Spleen (tissue), 11 donors: ENCODE measurements around the gene EHD2. TPM values are rescaled to one million over a fixed set of nuclear protein-coding genes. Genes with fewer than 3 reads are reported as not detected.

Experiments
- DNase-seq: peaks from one replicate; pipeline ENCODE4 v3.0.0-alpha.2; 2020
- H3K27ac ChIP-seq, 8 donors: fragments of 200-600 bp; sonication (generic) in 7 of 8; 1 replicate in 4 of 8; 2 replicates in 4 of 8; pipeline versions ENCODE4 v1.5.0 to v1.8.0; 2016 to 2021; ENCODE audit warnings: inconsistent platforms in 4 of 8, mild to moderate bottlenecking in 4 of 8, moderate library complexity in 1 of 8
- H3K27me3 ChIP-seq, 7 donors: fragments of 200-600 bp; sonication (generic) in 6 of 7; replicated peaks in 1 of 7; 1 replicate in 4 of 7; 2 replicates in 3 of 7; pipeline versions ENCODE4 v1.5.0 to v1.8.0; 2016 to 2021; ENCODE audit warnings: inconsistent platforms in 3 of 7, mild to moderate bottlenecking in 1 of 7
- H3K36me3 ChIP-seq, 6 donors: fragments of 200-600 bp; sonication (generic) in 5 of 6; 1 replicate in 4 of 6; 2 replicates in 2 of 6; pipeline versions ENCODE4 v1.5.0 to v1.8.0; 2016 to 2021; ENCODE audit warnings: inconsistent platforms in 2 of 6
- H3K4me1 ChIP-seq, 6 donors: fragments of 200-600 bp; sonication (generic) in 5 of 6; 1 replicate in 3 of 6; 2 replicates in 3 of 6; pipeline versions ENCODE4 v1.5.0 to v1.8.0; 2016 to 2021; ENCODE audit warnings: inconsistent platforms in 3 of 6
- H3K4me3 ChIP-seq, 8 donors: fragments of 200-600 bp; sonication (generic) in 7 of 8; 1 replicate in 4 of 8; 2 replicates in 4 of 8; pipeline versions ENCODE4 v1.5.0 to v1.8.0; 2016 to 2021; ENCODE audit warnings: inconsistent platforms in 4 of 8, mild to moderate bottlenecking in 4 of 8, moderate library complexity in 2 of 8
- H3K9me3 ChIP-seq, 8 donors: fragments of 200-600 bp; sonication (generic) in 7 of 8; 1 replicate in 4 of 8; 2 replicates in 4 of 8; pipeline versions ENCODE4 v1.5.0 to v1.8.0; 2016 to 2021; ENCODE audit warnings: inconsistent platforms in 4 of 8
- CTCF ChIP-seq, 11 experiments: fragments of 200-600 bp in 7 of 11; fragments of 450-650 bp in 4 of 11; sonication (generic) in 4 of 11; IDR thresholded peaks in 8 of 11; conservative IDR thresholded peaks in 3 of 11; 1 replicate in 7 of 11; 2 replicates in 4 of 11; pipeline versions ENCODE4 v1.4.0 to v1.8.0; 2016 to 2021; ENCODE audit warnings: antibody characterized with exemption in 11 of 11, inconsistent platforms in 4 of 11, mild to moderate bottlenecking in 1 of 11
- POLR2A ChIP-seq, 3 donors: fragments of 450-650 bp; IDR thresholded peaks; one replicate each; pipeline ENCODE4 v1.5.1; 2017; ENCODE audit warnings: antibody characterized with exemption in 3 of 3, mild to moderate bottlenecking in 1 of 3
- POLR2AphosphoS5 ChIP-seq, 3 donors: sonication (generic); formaldehyde crosslinking; IDR thresholded peaks; one replicate each; pipeline ENCODE4 v1.5.1; 2017; ENCODE audit warnings: antibody characterized with exemption in 3 of 3
- WGBS, 5 donors: extraction: QIAGEN DNeasy Blood & Tissue Kit in 3 of 5; methylation state at CpG; one replicate each; pipeline versions ENCODE4 v1.1.5 to v1.1.7; 2013 to 2018; 5-methylcytosine and 5-hydroxymethylcytosine counted together
- intact Hi-C: fragments of 100-400 bp; cut with DNase I; formaldehyde crosslinking; loops from one replicate; pipeline ENCODE4 v1.15.0; 2023; ENCODE audit warnings: low total_unique reads
- polyA plus RNA-seq, 3 donors: library from polyadenylated mRNA; stranded (reverse); fragments of 200-250 nt; gene quantifications; one replicate each; pipeline ENCODE4 v1.2.1, GENCODE V29; 2013
- total RNA-seq, 7 donors: library from RNA; depleted of rRNA in 3 of 7; stranded (reverse); fragments of >200 nt in 3 of 7; fragmentation: NEBNext Ultra II Directional in 4 of 7; extraction: Animal tissue kit (Norgen Biotek cat#: 25700) in 4 of 7; gene quantifications; one replicate each; pipeline versions ENCODE4 v1.1.0 to v1.2.1, GENCODE V29; 2016 to 2021
- donor health status: healthy with polysubstance abuse.
- donor health status: DM: no; HTN: no; CAD: no; lungs with moderate emphysema.
- donor health status: DM: no; HTN: no; CAD: no.
- donor health status: Bipolar disorder and iron deficiency.
- donor health status: healthy.
- donor health status: DM: no; HTN: no; CAD: no.
- donor health status: DM: yes; HTN: yes; CAD: no.

Gene EHD2
- total and polyA plus RNA-seq, 10 donors = 6.9 to 87.7 (median 57.5) TPM

- Histone ChIP-seq H3K9me3 (no peaks in the 10 kb centered on the region), H3K27ac (no peak overlapping the region), H3K4me1 (peaks cover 0 to 23% (median 8%) of the 10 kb centered on the region in 6 donors), H3K36me3 (peaks cover 0 to 64% (median 22%) of the 10 kb centered on the region in 6 donors), H3K27me3 (no peaks in the 10 kb centered on the region), H3K4me3 (no peak overlapping the region)
- no peak for DNase-seq
- TF ChIP-seq POLR2A (IDR thresholded peaks at IDR 0.05) (no peak), CTCF (IDR thresholded peaks at IDR 0.05 in 8 of 11, conservative IDR thresholded peaks at IDR 0.05 in 3 of 11) (no peak), POLR2AphosphoS5 (IDR thresholded peaks at IDR 0.05) (no peak)
- intact Hi-C loops = no loop called here
- 89 to 96% (median 91%) methylated on average over 8 of the region's 8 CpGs for WGBS, 5 donors
Measured at GRCh38 chr19:47670736-47671135, 42.5 kb upstream of the EHD2 start.

- Histone ChIP-seq H3K9me3 (no peaks in the 10 kb centered on the region), H3K4me3 (no peak overlapping the region), H3K4me1 (peaks cover 0 to 16% (median 4%) of the 10 kb centered on the region in 6 donors), H3K27ac (no peak overlapping the region), H3K27me3 (no peaks in the 10 kb centered on the region), H3K36me3 (peaks cover 0 to 72% (median 27%) of the 10 kb centered on the region in 6 donors)
- WGBS, 5 donors = 91 to 100% (median 97%) methylated on average over 2 of the region's 2 CpGs
- DNase-seq = no peak
- TF ChIP-seq POLR2AphosphoS5 (IDR thresholded peaks at IDR 0.05) = no peak
- no peak for TF ChIP-seq POLR2A (IDR thresholded peaks at IDR 0.05)
- TF ChIP-seq CTCF (IDR thresholded peaks at IDR 0.05 in 8 of 11, conservative IDR thresholded peaks at IDR 0.05 in 3 of 11) = no peak
- intact Hi-C loops = no loop called here
Measured at GRCh38 chr19:47671499-47671898, 41.7 kb upstream of the EHD2 start.

- no peaks in the 10 kb centered on the region for H3K27me3 ChIP-seq
- intact Hi-C loops = no loop called here
- no peak overlapping the region for H3K27ac ChIP-seq
- H3K4me3 ChIP-seq = no peak overlapping the region
- no peaks in the 10 kb centered on the region for H3K9me3 ChIP-seq
- H3K36me3 ChIP-seq = peaks cover 0 to 83% (median 36%) of the 10 kb centered on the region in 6 donors
- no peaks in the 10 kb centered on the region for H3K4me1 ChIP-seq
- no peak for TF ChIP-seq POLR2A (IDR thresholded peaks at IDR 0.05)
- TF ChIP-seq POLR2AphosphoS5 (IDR thresholded peaks at IDR 0.05) = no peak
- TF ChIP-seq CTCF (IDR thresholded peaks at IDR 0.05 in 8 of 11, conservative IDR thresholded peaks at IDR 0.05 in 3 of 11) = no peak
- WGBS, 5 donors = 89 to 96% (median 92%) methylated on average over 7 of the region's 7 CpGs
- DNase-seq = no peak
Measured at GRCh38 chr19:47673426-47673825, 39.8 kb upstream of the EHD2 start.

GRCh38 chr19:47674548-47674947 lies 38.7 kb upstream of the EHD2 start:
- Histone ChIP-seq H3K9me3 (no peaks in the 10 kb centered on the region), H3K27me3 (no peaks in the 10 kb centered on the region), H3K4me3 (no peak overlapping the region), H3K36me3 (peaks cover 0 to 94% (median 46%) of the 10 kb centered on the region in 6 donors), H3K4me1 (no peaks in the 10 kb centered on the region), H3K27ac (no peak overlapping the region)
- DNase-seq = no peak
- 65 to 95% (median 85%) methylated on average over 4 to 5 of the region's 5 CpGs for WGBS, 5 donors
- TF ChIP-seq CTCF (IDR thresholded peaks at IDR 0.05 in 8 of 11, conservative IDR thresholded peaks at IDR 0.05 in 3 of 11) = no peak
- TF ChIP-seq POLR2AphosphoS5 (IDR thresholded peaks at IDR 0.05) = no peak
- no peak for TF ChIP-seq POLR2A (IDR thresholded peaks at IDR 0.05)
- intact Hi-C loops = no loop called here
